HG03439 (cell line): ENCODE measurements around the gene VSIG4.

Source experiments
- ATAC-seq: cut with Tn5 transposase; IDR thresholded peaks from one replicate; pipeline ENCODE4 v1.9.1; 2021; ENCODE audit warnings: mild to moderate bottlenecking, moderate library complexity; ENCODE audit not compliant: unreplicated experiment

Gene VSIG4

GRCh38 chrX:66024570-66024969, 15.3 kb downstream of the VSIG4 start:
- no peak for ATAC-seq

DNA sequence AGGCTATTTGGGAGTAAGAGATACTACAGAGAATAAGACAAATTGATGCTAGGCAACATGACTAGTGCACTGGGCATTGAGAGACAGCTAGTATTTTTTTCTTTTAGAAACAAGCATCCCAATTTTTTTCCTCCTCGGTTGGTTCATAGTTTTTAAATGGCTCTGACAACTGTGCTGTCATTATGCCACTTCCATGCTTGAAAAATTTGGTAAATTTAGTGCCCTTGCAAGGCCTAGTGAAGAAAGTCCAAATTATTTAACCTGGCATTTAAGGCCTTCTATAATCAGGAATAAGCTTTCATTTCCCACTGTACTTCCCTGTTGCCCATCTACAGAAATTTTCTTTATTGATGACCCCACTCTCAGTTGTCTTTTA, 15.8 kb downstream of the VSIG4 start:
- ATAC-seq, result no peak

DNA sequence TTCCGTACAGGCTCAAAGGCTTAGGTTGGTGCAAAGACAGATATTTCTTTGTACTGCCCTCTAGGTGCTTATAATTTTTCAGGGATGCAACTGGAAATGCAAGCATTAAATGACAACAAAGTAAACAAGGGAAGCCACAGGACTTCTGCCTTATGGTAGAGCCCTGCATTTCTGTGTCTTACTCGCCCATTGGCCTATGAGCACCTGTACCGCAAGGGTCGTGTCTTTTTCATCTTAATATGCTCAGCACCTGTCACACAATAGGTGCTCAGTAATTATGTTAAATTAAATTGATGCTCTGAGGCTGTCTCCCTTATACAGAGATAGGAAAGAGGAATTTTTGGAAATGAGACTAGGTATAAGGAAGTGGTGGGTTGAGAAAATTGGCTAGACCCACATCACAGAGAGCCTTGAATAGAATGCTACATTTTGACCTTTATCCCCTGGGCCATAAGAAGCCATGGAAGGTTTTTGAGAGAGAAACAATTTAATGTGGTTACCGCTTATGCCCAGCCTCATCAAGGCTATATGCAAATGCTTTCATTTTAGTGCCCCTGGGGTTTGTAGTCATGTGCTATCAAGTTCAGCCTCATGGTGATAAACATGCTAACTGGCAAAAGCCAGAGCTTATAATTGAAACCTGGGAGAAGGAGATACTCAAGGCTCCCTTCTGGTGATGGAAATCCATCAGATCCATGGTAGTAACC, 16.3 kb downstream of the VSIG4 start:
- no peak for ATAC-seq

GRCh38 chrX:66022632-66023384, 17.1 kb downstream of the VSIG4 start:
- ATAC-seq, result no peak

GRCh38 chrX:66021765-66022631, 17.9 kb downstream of the VSIG4 start:
- ATAC-seq, result no peak

DNA sequence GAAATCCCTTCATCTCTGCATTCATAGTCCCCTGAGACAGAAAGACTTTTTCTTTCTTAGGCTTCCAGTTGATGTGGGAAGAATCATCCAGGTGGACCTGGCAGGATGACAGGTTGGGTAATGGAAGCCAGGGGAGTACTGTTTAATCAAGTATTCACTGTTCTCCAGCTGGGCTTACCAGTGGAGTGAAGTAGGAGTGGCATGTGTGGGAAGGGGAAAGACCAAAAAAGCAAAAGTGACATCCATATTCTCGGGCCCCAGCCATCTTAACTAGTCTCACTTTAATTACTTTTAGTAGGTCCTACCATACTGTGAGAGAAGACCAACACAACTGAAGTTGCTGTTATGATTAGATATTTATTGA, 18.5 kb downstream of the VSIG4 start:
- no peak for ATAC-seq

GRCh38 chrX:66020631-66021334, 19.1 kb downstream of the VSIG4 start:
- ATAC-seq, result no peak

DNA sequence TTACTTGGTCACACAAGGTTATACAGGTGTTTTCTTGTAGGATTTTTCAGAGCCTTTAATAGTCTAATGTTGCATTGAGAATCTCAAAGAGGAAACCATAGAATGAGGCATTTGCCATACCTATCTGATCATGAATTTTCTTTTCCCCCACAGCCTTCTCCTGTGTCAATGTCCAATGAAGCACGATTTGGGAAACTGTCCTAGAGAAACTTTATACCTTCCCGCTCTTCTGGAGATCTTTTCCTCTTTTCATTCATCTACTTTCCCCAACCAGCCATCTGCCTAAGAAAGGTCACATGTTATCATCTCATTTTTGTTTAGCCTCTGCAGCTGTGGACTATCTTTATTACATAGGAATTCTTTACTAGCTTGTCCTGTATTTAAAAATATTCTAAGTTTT, 19.9 kb downstream of the VSIG4 start:
- no peak for ATAC-seq

DNA sequence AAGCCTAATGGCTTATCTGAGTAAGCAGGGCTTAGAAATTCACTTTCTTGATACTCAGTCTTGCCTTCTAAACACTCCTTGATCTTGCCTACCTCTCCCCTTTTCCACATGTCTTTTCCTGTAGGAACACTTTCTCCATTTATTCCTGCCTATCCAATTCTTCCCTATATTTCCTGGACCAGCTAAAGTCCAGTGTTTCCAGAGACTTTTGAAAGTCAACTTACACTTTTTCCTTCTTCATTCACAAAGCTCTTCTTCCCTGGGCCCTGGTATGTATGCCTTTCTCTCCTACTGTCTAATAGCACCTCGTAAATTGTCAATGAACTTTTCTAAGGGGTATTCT, 20.6 kb downstream of the VSIG4 start:
- ATAC-seq, result no peak

GRCh38 chrX:66018585-66019309, 21.1 kb downstream of the VSIG4 start:
- ATAC-seq, result no peak

- ATAC-seq, result no peak
Measured at GRCh38 chrX:66017659-66018170, 22.2 kb downstream of the VSIG4 start.

- ATAC-seq, result no peak
Measured at GRCh38 chrX:66016905-66017658, 22.8 kb downstream of the VSIG4 start.

- ATAC-seq, result peak; percentile 27
Measured at GRCh38 chrX:66015900-66016689, 23.8 kb downstream of the VSIG4 start.

DNA sequence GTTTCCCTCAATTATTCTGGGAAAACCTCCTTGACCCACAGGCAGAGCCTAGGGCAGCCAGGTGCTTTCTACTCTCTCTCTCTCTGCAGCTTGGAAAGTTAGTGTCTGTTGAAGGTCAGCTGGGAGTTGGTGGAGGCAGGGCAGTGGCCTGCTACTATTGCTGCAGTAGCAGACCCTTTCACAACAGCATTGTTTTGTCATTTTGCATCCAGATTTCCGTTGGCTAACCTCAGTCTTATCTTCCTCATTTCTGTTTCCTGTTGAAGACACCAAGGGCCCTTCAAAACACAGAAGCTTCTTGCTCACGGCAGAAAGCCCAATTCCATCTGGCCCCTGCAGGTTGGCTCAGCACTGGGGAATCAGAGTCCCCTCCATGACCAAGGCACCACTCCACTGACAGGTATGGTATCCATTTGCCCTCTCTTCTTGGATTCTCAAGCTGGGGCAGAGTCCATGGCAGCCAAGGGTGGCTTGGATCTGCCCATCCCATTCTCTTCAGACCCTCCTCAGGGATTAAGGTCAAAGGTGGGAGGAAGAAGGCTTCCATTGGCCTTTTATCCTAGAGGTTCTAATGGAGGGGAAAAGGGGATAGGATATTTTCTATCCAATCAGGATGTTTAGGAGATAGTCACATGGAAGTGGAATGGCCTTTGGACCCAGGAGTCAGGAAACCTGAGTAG, 24.6 kb downstream of the VSIG4 start:
- ATAC-seq, result no peak

DNA sequence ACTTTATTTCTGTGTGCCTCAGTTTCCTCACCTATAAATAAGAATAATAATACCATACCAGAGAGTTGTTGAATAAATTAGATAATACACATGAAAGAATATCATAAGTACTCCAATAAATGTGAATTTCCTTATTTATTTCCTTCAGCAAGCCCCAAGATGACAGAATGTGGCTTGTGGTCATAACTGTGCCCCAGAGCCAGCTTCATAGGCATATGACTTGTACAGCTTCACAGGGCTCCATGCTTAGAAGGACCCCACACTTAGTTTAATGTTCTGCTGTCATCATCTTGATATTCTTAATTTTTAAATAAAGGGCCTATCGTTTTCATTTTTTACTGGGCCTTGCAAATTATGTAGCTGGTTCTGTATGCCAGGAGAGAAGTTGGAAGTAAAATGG, 25.3 kb downstream of the VSIG4 start:
- no peak for ATAC-seq

DNA sequence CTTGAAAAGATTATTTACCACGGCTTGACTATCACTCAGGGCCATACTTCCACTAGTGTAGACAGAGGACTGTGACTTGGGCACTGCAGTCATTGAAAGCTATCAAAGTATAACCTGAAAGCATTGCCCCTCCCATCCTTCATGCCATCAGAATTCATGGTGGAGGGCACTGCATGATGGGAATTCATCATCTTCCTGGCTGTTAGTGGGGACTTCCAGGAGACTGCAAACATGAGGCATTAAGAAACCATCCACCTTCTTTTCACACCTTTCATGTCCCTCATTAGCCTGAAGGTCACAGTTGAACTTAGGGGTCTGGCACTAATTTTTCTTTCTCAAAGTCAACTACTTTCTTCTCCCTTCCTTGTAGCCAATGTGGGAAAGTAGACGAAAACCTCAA, 25.8 kb downstream of the VSIG4 start:
- ATAC-seq, result no peak

DNA sequence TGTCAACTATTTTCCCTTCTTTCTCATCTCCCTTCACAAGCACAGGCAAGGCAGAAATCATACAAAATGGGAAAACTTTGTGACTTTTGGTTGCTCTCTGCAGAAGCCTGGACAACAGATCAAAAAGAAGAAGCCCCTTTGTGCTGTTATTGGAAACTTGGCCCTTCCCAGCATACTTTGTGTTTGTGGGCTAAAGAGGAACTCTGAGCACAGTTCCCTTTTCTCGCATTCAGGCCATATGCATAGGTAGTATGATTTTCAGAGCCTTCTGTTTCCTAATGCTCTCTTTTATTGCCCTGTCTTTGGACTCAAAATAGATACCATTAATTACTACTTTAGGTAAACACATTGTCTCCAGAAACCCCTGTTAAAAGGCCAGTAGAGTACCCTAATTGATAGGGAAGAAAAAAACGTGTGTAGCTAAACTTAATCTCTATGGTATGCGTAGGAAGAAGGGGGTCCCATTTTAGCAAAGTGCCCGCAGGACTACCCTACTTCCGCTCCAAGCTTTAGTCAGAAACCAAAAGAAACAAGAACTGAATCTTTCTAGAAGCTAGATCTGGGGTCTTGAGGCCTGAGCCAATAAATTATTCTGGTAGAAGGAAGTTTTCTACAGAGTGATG, 26.6 kb downstream of the VSIG4 start:
- ATAC-seq, result no peak

DNA sequence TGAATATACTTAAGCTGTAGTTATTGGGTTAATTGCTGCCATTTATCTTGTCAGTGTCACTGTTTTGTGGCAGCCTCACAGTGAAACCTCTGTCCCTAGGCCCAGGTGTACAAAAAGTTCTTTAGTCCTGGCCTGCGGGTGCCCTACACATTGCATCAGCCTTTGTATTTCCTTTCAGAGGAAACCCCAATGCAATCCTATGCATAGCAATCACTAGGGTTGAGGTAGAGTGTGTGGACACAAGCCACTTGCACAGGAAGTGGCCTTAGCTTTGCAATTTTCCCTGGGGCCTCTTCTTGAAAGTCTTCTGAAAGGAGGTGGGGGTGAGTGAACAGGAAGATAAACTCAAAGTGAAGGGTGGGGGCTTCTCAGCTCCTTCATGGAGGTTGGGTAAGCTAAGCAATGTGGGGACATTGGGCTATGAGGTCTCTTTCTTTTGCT, 27.8 kb downstream of the VSIG4 start:
- ATAC-seq, result peak; percentile 39
